HPDE6-E6E7 (cell line): Measurements from ENCODE around the gene PCDHGC4.

Source experiments
- DNase-seq: peaks from one replicate; pipeline ENCODE4 v3.0.0; 2011; ENCODE audit warnings: missing footprints; ENCODE audit errors: extremely low spot score

PCDHGC4 gene

DNA sequence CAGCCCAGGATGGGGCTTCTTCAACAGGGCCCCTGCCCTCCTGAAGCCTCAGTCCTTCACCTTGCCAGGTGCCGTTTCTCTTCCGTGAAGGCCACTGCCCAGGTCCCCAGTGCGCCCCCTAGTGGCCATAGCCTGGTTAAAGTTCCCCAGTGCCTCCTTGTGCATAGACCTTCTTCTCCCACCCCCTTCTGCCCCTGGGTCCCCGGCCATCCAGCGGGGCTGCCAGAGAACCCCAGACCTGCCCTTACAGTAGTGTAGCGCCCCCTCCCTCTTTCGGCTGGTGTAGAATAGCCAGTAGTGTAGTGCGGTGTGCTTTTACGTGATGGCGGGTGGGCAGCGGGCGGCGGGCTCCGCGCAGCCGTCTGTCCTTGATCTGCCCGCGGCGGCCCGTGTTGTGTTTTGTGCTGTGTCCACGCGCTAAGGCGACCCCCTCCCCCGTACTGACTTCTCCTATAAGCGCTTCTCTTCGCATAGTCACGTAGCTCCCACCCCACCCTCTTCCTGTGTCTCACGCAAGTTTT lies 27.6 kb downstream of the PCDHGC4 start:
- peak; percentile 49 for DNase-seq

DNA sequence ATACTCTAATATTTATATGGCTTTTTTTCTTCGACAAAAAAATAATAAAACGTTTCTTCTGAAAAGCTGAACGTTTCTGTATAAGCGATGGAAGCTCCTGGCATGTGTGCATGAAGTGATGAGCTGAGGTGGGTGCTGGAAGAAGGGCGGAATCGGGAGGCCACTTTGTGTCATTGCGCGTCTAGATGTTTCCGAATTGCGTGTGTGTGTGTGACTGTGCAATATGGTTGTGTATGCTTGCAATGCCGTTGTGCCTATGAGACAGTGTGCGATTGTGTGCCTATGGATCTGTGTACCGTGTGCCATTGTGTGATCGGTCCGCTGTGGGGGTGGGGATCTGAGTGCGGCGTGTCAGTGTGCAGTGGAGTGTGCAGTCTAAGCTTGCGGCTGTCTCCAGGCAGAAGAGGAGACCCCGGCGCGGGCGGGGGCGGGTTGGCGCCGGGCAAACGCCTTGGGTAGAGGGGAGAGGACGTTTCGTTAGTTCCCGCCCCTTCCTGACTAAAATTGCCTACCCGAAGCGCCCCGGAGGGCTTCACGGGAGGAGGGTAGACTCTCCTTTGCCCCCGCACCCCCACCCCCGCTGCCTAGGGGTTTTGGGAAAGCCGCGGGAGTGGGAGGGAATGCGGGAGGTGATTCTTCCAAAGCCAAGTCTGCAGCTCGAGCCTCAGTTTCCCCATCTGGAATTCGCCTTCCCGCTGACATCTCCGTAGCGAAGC lies 28.2 kb downstream of the PCDHGC4 start:
- DNase-seq = no peak

DNA sequence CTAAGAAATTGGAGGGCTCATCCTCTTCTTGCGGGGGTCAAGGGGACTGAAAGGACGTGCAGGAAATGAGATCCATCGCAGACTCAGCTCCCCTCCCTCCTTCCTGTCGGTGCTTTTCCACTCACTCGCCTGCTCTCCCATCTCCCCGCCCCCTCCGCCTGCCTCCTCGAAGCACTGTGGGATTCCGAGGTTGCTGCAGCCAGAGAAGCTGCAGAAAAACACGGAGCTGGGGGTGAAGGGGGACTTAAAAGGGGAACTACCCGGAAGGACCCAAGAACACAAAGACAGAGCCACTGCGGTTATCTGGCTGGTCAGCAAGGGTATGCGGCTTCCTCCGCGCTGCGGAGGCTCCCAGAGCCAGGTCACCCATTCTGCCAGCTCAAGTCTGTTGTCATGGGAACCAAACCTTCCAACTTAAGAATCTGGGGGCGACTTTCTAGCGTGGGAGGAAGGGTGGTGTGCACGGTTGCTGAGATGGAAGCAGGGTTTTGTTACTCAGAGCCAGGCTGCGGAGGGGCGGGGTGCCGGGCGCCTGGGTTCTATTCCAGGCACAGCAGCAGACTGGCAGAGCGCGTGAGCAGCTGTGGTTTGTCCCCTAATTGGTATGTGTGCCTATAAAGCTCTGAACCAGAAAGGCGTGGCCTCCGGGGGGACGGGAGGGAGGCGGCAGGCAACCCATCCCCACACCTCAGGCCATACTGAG lies 28.9 kb downstream of the PCDHGC4 start:
- DNase-seq = no peak

DNA sequence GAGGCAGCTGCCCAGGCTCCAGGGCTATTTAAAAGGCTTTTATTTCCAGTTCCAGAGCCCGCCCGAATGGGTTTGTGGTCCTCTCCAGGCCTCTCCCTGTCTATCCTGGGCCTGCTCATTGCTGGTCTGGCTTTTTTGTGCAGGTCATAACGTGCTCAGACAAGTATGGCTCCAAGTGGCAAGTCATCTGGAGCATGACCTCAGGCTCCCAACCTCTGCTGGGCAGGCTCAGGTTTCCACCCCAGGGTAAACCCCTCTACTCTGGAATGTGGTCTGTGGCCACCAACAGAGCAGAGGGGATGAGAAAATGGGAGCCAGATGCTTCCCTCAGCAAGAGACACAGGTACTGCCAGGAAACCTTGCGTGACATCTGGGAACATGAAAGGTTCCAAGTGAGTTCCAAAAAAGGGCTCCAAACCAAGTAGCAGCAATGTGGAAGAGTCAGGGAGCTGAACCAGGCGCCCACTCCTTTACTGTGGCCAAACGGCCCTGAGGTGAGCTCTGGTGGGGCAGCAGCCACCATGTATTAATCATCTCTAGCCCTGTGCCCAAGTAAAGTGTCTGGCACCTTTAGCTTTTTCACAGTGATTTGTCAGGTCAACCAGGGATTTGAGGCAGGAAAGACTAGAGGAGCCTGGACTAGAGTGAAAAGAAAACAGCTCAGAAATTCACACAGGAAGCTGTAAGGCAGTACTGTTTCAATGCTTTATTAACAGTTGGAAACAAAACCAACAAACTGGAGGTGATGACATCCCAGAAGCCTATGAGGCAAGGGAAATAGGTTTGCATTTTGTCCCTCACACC lies 29.7 kb downstream of the PCDHGC4 start:
- peak; percentile 91 for DNase-seq

DNA sequence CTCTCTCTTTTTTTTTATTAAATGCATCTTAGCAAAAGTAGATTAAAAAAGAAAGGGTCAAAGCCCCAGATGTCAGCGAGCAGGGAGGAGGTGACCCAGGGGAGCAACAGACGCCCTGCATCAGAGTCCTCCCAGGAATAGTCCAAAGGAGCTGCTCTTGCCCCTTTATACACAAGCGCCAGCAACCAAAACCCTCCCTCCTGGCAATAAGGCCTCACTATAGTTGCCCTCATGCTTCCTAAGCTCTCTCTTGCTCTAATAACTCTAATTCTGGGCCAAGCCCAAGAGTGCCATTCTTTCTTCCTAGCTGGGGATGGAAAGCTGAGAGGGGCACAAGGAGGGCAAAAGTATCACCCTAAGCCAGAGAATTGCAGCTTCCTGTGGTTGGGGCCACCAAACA lies 30.3 kb downstream of the PCDHGC4 start:
- DNase-seq = no peak

DNA sequence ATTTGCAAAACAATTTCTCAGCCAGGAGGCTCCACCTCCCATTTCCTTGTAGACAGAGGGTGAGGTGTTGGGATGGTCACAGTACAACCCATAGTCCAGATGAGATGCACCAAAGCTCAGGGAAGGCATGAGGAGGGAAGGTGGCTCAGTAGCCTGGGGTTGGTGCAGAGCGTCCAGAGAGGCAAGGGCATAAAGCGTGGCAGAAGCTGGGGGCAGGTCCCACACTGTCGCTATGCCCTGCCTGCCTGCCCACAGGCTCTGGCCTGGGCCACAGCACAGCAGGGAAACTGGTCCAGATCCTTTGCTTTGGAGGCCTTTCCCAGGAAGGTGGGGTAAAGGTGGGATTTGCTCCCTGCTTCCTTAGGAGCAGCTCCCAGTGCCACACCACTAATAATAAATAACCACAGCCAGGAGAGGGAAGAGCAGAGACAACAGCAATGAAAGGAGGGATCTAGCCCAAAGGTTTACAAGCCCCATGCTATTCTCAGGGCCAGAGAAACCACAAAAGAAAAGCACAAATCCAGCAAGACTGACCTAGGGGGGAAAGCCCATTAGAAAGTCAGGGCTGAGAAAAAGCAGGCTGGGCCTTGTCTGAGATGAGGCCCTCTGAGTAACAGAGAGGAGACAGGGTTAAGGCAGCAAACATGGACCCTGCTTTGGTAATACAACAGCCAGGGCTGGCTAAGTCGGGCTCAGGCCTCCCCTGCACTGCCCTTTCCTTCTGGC lies 31.3 kb downstream of the PCDHGC4 start:
- no peak for DNase-seq

DNA sequence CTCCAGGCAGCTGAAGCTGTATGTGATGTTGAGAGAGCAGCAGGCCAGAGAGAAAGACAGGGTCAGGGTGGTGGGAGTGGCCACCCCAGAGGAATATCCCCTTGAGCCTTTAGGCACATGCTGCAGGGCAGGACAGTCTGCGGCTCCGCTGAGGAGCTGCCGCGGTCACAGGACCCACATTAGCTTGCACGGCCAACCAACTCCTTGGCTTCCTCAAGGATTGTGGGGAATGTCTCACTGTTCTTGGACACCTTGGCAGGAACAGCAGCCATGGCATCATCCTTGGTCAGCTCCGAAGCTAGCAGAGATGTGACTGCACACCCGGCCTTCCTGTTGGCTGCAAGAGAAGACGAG lies 31.8 kb downstream of the PCDHGC4 start:
- no peak for DNase-seq

DNA sequence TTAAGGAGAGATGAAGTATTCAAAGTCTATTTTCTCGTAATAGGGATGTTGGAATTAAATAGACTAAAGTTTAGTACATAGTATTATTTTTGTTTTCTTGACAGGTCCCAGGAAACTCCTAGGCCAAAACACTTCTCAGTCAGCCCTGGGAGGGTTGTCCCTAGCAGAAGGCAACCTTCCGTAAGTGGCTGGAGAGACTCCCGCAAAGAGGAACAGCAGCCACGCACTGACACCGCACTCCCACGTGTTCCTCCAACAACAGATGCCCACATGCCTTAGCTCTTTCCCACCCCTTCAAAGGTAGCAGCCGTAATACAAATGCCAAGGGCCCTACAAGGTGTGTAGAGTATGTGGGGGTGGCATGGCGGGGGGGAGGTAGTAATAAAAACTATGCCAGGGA lies 32.5 kb downstream of the PCDHGC4 start:
- DNase-seq = no peak

DNA sequence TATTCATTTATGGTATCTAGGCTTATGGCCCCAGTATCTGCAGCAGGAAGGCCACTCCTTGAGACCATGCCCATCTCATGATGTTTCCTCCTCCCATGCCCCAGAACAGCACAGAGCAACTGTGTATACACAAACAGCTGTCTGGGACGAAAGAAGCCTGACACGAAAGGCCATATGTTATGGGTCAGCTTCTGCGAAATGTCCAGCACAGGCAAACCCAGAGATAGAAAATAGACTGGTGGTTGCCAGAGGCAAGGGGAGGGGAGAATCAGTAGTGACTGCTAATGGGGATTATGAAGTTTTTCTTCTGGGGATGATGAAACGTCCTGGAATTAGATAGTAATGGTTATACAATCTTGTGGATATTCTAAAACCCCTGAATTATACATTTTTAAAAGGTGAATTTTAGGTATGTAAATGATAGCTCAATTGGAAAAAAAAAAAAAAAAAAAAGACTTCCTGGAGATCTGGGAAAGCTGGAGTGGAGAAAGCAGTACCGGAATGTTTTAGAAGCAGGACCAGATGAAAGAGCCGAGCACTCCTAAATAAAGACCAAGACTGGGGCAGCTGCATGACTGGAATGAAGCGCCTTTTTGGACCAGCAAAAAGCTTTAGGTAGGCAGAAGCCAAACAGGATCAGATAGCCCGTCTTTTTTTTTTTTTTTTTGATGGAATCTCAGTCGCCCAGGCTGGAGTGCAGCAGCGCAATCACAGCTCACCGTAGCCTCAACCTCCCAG lies 33.2 kb downstream of the PCDHGC4 start:
- no peak for DNase-seq

DNA sequence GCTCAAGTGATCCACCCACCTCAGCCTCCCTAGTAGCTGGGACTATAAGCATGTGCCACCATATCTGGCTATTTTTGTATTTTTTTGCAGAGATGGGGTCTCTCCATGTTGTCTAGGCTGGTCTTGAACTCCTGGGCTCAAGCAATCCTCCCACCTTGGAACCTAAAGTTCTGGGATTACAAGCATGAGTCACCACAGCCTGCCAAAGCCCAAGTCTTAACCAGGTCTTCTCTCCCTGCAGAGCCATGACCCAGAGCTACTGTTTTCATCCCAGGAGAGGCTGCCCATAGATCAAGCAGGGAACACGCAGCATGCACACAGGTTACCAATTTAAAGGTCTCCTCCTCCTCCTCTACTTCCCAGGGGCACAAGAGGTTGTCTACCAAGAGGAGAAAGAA lies 33.8 kb downstream of the PCDHGC4 start:
- DNase-seq = no peak

DNA sequence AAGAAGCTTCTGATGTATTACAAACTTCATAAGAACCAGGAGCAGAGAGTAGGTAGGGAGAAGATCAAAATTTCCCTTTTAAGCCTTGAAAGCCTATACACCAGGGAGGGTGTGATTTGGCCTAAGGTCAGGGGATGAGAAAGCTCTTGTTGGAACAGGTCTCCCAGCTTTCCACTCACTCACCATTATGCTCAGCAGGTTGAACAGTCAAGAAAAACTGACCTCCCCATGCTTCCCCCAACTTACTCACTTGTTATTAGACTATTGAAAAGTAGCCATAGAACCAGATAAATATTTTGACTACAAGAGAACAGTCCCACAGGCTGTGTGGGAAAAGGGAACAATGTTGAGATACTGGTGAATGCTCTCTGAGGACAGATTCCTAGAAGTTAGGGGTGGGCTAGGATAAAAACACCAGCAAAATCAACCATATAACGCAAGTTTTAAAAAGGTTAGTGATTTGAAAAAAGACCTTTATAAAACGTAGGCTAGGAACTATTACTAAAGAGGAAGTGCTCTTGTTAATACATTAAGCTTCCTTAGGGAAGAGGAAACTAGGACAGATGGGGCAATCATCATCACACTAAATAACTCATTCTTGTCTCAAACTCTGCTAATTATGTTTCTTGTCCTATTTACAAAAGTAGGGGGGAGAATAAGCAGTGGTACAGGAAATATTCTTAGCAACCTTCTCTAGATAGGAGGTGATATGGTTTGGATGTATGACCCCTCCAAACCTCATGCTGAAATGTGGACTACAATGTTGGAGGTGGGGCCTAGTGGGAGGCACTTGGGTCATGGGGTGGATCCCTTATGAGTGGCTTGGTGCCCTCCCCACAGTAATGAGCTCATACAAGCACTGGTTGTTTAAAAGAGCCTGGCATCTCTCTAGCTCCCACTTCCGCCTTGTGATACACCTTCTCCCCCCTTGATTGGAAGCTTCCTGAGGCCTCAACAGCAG lies 35.1 kb downstream of the PCDHGC4 start:
- no peak for DNase-seq

DNA sequence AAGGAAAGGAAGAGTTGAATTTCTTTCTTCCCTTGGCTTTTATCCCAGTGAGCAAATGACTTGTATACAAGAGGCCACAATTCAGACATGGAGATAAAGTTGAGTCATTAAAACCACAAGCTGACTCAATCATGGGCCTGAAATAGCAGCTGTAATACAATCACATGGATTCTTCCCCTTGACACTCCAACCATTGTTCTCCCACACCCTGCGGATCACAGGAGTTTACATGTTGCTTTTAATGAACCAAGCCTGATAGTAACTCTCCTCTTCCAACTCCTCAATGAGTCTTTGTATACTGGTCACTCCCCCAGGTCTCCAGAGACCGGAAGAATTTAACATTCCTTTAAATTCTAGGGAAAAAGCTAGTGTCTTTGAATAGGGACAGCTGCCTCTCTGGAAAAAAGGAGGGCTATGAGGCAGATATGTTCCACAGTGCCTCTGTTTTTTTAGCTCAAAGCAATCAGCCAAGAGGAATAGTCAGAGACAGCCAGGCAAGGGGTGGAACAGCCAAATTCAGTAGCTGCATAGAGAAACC lies 36.5 kb downstream of the PCDHGC4 start:
- DNase-seq = peak; percentile 88

DNA sequence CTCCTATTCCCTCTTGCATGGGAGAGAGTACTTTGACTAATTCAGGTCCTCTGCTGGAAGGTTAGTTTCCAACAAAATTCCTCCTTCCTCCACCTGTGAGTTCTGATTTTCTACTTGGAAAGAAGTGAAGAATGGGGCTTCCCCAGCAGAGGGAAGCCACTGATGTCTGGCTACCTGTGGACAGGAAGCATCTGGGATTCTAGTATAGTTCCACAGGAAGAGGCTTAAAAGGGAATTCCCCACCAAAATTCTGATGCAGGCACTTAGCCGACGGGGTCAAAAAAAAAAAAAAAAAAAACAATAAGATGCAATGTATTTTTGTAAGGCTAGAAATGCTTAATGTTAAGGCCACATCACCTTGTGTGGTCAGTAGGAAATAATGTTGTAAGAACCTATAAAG lies 37.5 kb downstream of the PCDHGC4 start:
- no peak for DNase-seq

DNA sequence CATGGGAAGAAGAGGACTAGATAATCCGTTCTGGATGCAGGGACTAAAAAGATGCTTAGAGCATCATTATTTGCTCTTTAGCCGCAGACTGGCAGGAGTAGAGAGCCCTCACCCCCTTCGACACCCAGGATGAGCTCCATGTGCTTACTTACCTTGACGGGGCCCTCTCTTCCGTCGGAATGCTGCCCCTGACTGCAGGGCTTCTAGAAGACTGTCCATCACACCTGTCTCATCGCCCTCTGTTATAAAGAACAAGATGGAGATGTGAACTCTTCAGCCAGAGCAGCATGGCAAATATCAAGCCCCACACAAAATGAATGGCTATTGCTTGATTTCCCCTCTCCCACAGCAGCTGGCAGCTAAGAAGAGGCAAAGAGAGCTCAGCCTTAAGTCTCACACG lies 39.2 kb downstream of the PCDHGC4 start:
- no peak for DNase-seq

DNA sequence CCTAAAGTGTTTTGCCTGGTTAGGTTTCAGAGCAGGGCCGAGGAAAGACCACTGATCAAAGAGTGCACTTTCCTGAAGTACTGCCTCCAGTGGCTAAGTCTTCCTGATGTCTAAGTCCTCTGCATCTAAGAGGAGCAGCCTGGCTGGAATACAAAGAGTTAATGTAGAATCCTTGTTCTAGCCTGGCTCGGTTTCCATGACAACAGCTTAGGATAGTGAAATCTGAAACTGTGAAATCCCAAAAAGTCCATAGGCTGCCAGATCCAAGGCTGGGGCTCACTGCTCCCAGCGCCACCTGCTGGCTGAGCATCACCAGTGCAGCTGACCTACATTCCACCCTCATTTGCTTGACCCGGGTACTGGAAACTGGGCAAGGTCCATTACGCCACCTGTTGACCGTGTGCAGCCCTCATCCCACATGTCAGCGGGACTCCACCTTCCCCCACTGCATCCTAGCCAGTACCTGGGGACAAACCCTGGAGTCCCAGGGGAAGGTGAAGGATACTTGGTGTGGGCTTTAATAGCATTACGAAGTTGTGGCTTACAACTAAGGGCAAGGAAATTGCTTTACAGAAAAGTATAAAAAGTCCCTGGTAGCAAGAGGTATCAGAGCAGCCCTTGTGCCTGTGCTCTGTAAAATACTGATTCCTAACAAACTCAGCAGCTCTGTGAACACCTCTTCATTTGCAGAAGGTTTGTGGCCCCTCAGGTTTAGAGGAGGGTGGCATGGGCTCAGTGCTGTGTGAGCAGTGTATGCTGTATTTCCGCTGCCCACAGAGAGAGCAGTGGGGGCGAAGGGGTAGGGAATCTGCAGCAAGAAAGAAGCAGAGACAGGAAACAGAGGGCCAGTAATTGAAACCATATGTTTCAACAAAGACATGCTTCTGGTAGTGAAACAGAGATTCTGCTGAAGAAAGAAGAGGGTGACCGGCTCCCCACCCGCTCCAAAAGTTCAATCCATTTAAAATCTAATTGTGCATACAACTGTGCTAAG lies 40.1 kb downstream of the PCDHGC4 start:
- peak; percentile 91 for DNase-seq

DNA sequence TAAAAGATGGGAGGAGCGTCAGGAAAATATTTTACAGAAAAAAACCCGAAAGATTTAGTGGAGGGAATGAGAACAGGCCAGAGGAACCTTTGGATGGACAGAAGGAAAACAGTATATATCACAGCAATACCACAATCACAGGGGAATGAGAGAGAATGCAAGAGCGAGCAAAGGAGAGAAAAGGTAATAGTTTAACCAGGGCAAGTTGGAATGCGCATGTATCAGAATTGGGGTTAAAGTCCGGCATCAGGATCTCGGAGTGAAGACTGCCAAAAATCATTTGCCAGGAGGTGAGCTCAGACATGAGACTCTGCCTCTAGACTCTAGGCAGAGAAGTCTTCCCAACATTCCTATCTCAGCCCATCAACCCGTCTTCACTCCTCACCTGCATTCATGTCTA lies 40.8 kb downstream of the PCDHGC4 start:
- DNase-seq = no peak

DNA sequence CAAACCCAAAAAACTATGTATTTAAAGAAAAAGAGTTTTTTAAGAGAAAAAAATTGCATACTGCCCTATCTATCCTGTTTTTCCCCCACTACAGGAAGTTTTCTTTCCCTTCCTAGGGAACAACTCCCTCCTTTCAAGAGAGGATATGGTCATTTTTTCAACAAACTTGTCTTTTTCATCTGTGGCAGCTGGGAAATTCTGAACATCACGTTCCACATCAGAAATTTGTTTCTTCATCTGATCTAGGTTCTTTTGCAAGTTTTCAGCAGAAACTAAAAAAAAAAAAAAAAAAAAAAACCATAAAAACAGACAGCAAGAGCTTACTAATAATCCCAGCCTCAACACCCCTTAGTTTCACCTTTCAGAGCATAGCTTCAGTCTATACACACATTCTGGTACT lies 42.6 kb downstream of the PCDHGC4 start:
- no peak for DNase-seq

DNA sequence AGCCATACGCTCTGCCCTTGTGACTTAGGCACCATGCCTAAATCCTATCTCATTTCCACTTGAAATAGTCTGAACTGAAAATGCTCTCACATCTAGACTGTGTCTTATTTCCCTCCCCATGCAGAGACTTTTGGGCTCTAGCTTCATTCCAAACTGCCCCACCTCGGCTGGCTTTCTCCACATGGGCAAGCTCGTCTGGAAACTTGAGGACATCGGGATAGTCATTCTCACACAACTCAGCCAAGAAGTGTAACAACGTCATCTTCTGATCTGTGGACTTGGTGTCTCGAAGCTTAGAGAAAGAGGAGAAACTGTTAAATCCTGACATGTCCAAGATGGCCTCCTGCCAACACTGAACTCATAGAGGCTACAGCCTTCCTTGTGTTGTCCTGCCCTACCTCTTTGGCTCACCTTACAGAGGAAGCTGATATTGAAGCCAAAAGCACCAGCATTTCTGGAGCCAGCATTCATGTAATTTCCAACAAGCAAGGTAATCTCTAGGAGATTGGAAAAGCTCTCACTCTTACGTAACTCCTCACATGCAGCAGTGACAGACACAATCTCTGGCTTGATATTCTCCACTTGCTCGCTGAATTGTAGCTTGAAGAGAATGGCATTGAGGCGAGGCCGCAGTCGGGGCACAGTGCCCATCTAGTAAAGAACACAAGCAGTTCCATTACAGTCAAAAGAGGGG lies 43.6 kb downstream of the PCDHGC4 start:
- no peak for DNase-seq
